Stromal cell of bone marrow (primary cell): ENCODE measurements around the gene USP17L19.
"Not testable (repeated sequence)": the region's sequence is repeated elsewhere in the genome, so short reads cannot be mapped to it uniquely, and the experiment has no call there.

ENCODE experiments used
- DNase-seq: peaks from one replicate; pipeline ENCODE4 v3.0.0-alpha.2; 2012; ENCODE audit warnings: low read depth

Gene USP17L19, protein sequence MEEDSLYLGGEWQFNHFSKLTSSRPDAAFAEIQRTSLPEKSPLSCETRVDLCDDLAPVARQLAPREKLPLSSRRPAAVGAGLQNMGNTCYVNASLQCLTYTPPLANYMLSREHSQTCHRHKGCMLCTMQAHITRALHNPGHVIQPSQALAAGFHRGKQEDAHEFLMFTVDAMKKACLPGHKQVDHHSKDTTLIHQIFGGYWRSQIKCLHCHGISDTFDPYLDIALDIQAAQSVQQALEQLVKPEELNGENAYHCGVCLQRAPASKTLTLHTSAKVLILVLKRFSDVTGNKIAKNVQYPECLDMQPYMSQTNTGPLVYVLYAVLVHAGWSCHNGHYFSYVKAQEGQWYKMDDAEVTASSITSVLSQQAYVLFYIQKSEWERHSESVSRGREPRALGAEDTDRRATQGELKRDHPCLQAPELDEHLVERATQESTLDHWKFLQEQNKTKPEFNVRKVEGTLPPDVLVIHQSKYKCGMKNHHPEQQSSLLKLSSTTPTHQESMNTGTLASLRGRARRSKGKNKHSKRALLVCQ

GRCh38 chr4:9253078-9253477 is at the start of gene USP17L19:
Gene USP17L19, plus strand, starts transcription at chr4:9253378. Its CDS starts 0 bp downstream, at chr4:9253378.
- DNase-seq, result not testable (repeated sequence)

- not testable (repeated sequence) for DNase-seq
Observed at GRCh38 chr4:9210357-9210756, 42.8 kb upstream of the USP17L19 start, which contains the start of gene USP17L10. Gene USP17L10, plus strand, starts transcription at chr4:9210657. Its CDS starts 0 bp downstream, at chr4:9210657.

DNA sequence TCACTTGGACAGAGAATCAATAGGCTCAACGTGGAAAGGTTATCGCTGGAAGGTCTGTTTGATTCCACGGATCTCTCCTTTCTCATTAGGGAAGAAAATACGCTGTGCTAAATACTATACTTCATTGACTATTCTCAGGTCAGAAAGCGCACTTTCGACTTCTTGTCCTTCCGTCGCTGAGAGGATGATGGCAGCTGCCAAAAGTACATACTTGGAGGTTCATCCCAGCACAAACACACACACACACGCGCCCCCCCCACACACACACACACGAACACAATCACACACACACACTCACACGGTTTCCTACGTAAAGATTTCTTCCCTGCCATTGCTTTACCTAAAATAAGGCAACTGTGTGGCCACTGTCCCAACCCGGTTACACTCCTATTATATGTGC is 38.5 kb upstream of the USP17L19 start:
- not testable (repeated sequence) for DNase-seq

DNA sequence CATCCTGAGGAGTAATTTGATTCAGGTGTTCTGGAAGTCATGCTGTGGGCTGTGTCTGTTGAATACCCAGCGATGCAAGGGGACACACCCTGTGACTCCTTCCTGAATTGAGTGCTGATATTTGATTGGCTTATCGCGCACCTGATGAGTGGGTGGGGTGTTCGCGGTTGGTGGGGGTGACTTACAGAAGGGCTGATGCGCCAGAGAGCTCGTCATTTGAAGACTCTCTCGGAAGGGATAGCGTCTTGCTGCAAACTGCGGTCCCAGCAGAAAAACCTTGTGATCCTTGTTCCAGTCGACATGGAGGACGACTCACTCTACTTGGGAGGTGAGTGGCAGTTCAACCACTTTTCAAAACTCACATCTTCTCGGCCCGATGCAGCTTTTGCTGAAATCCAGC is 38.1 kb upstream of the USP17L19 start, which contains the start of gene USP17L11:
Gene USP17L11 (plus strand): TSS at position 301 of the 400 bp plus-strand sequence. CDS start 0 bp downstream, at position 301.
- not testable (repeated sequence) for DNase-seq

- DNase-seq, result not testable (repeated sequence)
Observed at GRCh38 chr4:9219852-9220251, 33.3 kb upstream of the USP17L19 start, which contains the start of gene USP17L12. Gene USP17L12, plus strand, starts transcription at chr4:9220152. Its CDS starts 0 bp downstream, at chr4:9220152.

DNA sequence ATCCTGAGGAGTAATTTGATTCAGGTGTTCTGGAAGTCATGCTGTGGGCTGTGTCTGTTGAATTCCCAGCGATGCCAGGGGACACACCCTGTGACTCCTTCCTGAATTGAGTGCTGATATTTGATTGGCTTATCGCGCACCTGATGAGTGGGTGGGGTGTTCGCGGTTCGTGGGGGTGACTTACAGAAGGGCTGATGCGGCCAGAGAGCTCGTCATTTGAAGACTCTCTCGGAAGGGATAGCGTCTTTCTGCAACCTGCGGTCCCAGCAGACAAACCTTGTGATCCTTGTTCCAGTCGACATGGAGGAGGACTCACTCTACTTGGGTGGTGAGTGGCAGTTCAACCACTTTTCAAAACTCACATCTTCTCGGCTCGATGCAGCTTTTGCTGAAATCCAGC is 28.6 kb upstream of the USP17L19 start, which contains the start of gene USP17L13:
Gene USP17L13 (plus strand): TSS at position 301 of the 400 bp plus-strand sequence. CDS start 0 bp downstream, at position 301.
- not testable (repeated sequence) for DNase-seq

GRCh38 chr4:9230249-9230648 is 22.9 kb upstream of the USP17L19 start:
- not testable (repeated sequence) for DNase-seq

GRCh38 chr4:9234085-9234484 is 19.1 kb upstream of the USP17L19 start, which contains the start of gene USP17L15:
Gene USP17L15, plus strand, starts transcription at chr4:9234385. Its CDS starts 0 bp downstream, at chr4:9234385.
- DNase-seq, result not testable (repeated sequence)

GRCh38 chr4:9238461-9238860 is 14.7 kb upstream of the USP17L19 start:
- not testable (repeated sequence) for DNase-seq

DNA sequence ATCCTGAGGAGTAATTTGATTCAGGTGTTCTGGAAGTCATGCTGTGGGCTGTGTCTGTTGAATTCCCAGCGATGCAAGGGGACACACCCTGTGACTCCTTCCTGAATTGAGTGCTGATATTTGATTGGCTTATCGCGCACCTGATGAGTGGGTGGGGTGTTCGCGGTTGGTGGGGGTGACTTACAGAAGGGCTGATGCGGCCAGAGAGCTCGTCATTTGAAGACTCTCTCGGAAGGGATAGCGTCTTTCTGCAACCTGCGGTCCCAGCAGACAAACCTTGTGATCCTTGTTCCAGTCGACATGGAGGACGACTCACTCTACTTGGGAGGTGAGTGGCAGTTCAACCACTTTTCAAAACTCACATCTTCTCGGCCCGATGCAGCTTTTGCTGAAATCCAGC is 9.6 kb upstream of the USP17L19 start, which contains the start of gene USP17L17:
Gene USP17L17 (plus strand): TSS at position 301 of the 400 bp plus-strand sequence. CDS start 0 bp downstream, at position 301.
- not testable (repeated sequence) for DNase-seq

GRCh38 chr4:9247953-9248680 is 5.1 kb upstream of the USP17L19 start, which contains the start of gene USP17L18:
Gene USP17L18, plus strand, starts transcription at chr4:9248630. Its CDS starts 0 bp downstream, at chr4:9248630.
- DNase-seq, result not testable (repeated sequence)

DNA sequence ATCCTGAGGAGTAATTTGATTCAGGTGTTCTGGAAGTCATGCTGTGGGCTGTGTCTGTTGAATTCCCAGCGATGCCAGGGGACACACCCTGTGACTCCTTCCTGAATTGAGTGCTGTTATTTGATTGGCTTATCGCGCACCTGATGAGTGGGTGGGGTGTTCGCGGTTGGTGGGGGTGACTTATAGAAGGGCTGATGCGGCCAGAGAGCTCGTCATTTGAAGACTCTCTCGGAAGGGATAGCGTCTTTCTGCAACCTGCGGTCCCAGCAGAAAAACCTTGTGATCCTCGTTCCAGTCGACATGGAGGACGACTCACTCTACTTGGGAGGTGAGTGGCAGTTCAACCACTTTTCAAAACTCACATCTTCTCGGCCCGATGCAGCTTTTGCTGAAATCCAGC is 4.6 kb downstream of the USP17L19 start, which contains the start of gene USP17L20:
Gene USP17L20 (plus strand): TSS at position 301 of the 400 bp plus-strand sequence. CDS start 0 bp downstream, at position 301.
- DNase-seq, result not testable (repeated sequence)

- not testable (repeated sequence) for DNase-seq
Observed at GRCh38 chr4:9262572-9262971, 9.4 kb downstream of the USP17L19 start, which contains the start of gene USP17L21. Gene USP17L21, plus strand, starts transcription at chr4:9262872. Its CDS starts 0 bp downstream, at chr4:9262872.

DNA sequence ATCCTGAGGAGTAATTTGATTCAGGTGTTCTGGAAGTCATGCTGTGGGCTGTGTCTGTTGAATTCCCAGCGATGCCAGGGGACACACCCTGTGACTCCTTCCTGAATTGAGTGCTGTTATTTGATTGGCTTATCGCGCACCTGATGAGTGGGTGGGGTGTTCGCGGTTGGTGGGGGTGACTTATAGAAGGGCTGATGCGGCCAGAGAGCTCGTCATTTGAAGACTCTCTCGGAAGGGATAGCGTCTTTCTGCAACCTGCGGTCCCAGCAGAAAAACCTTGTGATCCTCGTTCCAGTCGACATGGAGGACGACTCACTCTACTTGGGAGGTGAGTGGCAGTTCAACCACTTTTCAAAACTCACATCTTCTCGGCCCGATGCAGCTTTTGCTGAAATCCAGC is 14.1 kb downstream of the USP17L19 start, which contains the start of gene USP17L22:
Gene USP17L22 (plus strand): TSS at position 301 of the 400 bp plus-strand sequence. CDS start 0 bp downstream, at position 301.
- DNase-seq, result not testable (repeated sequence)

- not testable (repeated sequence) for DNase-seq
Observed at GRCh38 chr4:9271719-9272118, 18.5 kb downstream of the USP17L19 start.
